Spleen (tissue), 7 donors: ENCODE results near the gene IL22.

ENCODE experiments used
- POLR2A ChIP-seq, 3 donors: fragments of 450-650 bp; IDR thresholded peaks; one replicate each; pipeline ENCODE4 v1.5.1; 2017; ENCODE audit warnings: antibody characterized with exemption in 3 of 3, mild to moderate bottlenecking in 1 of 3
- POLR2AphosphoS5 ChIP-seq, 3 donors: sonication (generic); formaldehyde crosslinking; IDR thresholded peaks; one replicate each; pipeline ENCODE4 v1.5.1; 2017; ENCODE audit warnings: antibody characterized with exemption in 3 of 3
- TF ChIP-seq, protein P1 (sequence below), 11 experiments: fragments of 200-600 bp in 7 of 11; fragments of 450-650 bp in 4 of 11; sonication (generic) in 4 of 11; IDR thresholded peaks in 8 of 11; conservative IDR thresholded peaks in 3 of 11; 1 replicate in 7 of 11; 2 replicates in 4 of 11; pipeline versions ENCODE4 v1.4.0 to v1.8.0; 2016 to 2021; ENCODE audit warnings: antibody characterized with exemption in 11 of 11, inconsistent platforms in 4 of 11, mild to moderate bottlenecking in 1 of 11
- donor health status: DM: no; HTN: no; CAD: no; lungs with moderate emphysema.
- donor health status: DM: no; HTN: no; CAD: no.
- donor health status: DM: no; HTN: no; CAD: no.

DNA sequence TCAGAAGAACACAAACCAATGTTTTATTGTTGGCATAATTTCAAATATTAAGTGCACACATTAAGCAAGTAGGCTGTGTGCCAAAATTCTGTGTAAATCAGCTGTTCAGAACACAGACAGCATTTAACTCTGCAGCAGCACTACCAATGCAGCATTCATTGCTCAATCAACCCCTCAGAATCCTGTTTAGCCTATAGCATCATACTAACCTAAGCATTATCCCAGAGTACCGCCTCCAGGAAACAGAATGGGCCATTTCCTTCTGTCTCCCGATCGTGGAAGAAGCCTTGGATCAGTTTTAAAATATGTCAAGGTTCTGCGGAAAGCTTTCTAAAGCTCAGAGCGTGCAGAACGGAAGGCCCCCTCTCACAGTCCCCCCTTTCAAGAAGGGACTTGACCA, 31.1 kb downstream of the IL22 start:
- TF ChIP-seq, protein P1, sequence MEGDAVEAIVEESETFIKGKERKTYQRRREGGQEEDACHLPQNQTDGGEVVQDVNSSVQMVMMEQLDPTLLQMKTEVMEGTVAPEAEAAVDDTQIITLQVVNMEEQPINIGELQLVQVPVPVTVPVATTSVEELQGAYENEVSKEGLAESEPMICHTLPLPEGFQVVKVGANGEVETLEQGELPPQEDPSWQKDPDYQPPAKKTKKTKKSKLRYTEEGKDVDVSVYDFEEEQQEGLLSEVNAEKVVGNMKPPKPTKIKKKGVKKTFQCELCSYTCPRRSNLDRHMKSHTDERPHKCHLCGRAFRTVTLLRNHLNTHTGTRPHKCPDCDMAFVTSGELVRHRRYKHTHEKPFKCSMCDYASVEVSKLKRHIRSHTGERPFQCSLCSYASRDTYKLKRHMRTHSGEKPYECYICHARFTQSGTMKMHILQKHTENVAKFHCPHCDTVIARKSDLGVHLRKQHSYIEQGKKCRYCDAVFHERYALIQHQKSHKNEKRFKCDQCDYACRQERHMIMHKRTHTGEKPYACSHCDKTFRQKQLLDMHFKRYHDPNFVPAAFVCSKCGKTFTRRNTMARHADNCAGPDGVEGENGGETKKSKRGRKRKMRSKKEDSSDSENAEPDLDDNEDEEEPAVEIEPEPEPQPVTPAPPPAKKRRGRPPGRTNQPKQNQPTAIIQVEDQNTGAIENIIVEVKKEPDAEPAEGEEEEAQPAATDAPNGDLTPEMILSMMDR (IDR thresholded peaks at IDR 0.05 in 8 of 11, conservative IDR thresholded peaks at IDR 0.05 in 3 of 11), result no peak
- TF ChIP-seq POLR2AphosphoS5 (IDR thresholded peaks at IDR 0.05) (no peak), POLR2A (IDR thresholded peaks at IDR 0.05) (no peak)
